ENCODE measurements around the gene IL1B.

DNA sequence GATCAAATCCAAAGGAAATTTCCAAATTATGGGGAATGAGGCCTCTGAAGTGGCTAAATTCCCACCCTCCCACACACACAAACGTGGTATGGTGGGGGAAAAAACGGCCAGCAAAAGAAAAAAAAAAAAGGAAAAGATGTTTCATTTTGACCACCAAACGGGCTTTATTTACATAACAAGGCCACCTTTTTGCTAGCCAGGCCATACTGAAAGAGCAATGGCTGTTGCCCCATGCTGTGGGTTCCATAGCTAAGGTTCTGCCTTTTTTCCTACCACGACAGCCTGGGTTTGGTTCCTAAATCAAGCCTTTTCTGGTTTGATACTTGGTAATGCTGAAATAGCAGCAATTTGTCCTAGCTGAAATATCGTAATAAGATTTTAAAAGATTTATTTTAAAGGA lies 14.0 kb upstream of the IL1B start:
- TF ChIP-seq, protein P1, sequence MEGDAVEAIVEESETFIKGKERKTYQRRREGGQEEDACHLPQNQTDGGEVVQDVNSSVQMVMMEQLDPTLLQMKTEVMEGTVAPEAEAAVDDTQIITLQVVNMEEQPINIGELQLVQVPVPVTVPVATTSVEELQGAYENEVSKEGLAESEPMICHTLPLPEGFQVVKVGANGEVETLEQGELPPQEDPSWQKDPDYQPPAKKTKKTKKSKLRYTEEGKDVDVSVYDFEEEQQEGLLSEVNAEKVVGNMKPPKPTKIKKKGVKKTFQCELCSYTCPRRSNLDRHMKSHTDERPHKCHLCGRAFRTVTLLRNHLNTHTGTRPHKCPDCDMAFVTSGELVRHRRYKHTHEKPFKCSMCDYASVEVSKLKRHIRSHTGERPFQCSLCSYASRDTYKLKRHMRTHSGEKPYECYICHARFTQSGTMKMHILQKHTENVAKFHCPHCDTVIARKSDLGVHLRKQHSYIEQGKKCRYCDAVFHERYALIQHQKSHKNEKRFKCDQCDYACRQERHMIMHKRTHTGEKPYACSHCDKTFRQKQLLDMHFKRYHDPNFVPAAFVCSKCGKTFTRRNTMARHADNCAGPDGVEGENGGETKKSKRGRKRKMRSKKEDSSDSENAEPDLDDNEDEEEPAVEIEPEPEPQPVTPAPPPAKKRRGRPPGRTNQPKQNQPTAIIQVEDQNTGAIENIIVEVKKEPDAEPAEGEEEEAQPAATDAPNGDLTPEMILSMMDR (IDR thresholded peaks at IDR 0.05), result no peak
- TF ChIP-seq POLR2A (IDR thresholded peaks at IDR 0.05) (no peak), POLR2AphosphoS5 (IDR thresholded peaks at IDR 0.05) (no peak)

Data from upper lobe of left lung (tissue), 4 donors.